ENCODE measurements around the gene FAM193B. TPM values are rescaled to one million over a fixed set of nuclear protein-coding genes. Genes with fewer than 3 reads are reported as not detected.

Gene FAM193B
- total and polyA plus RNA-seq, 9 of the 15 experiments (the other 6 are each of a cell fraction or from before 2014, with no cell fraction given), result 4.4 to 76.4 (median 37.3) TPM

GRCh38 chr5:177529247-177530203 lies 24.8 kb downstream of the FAM193B start (continued):
- TF ChIP-seq, protein P1, sequence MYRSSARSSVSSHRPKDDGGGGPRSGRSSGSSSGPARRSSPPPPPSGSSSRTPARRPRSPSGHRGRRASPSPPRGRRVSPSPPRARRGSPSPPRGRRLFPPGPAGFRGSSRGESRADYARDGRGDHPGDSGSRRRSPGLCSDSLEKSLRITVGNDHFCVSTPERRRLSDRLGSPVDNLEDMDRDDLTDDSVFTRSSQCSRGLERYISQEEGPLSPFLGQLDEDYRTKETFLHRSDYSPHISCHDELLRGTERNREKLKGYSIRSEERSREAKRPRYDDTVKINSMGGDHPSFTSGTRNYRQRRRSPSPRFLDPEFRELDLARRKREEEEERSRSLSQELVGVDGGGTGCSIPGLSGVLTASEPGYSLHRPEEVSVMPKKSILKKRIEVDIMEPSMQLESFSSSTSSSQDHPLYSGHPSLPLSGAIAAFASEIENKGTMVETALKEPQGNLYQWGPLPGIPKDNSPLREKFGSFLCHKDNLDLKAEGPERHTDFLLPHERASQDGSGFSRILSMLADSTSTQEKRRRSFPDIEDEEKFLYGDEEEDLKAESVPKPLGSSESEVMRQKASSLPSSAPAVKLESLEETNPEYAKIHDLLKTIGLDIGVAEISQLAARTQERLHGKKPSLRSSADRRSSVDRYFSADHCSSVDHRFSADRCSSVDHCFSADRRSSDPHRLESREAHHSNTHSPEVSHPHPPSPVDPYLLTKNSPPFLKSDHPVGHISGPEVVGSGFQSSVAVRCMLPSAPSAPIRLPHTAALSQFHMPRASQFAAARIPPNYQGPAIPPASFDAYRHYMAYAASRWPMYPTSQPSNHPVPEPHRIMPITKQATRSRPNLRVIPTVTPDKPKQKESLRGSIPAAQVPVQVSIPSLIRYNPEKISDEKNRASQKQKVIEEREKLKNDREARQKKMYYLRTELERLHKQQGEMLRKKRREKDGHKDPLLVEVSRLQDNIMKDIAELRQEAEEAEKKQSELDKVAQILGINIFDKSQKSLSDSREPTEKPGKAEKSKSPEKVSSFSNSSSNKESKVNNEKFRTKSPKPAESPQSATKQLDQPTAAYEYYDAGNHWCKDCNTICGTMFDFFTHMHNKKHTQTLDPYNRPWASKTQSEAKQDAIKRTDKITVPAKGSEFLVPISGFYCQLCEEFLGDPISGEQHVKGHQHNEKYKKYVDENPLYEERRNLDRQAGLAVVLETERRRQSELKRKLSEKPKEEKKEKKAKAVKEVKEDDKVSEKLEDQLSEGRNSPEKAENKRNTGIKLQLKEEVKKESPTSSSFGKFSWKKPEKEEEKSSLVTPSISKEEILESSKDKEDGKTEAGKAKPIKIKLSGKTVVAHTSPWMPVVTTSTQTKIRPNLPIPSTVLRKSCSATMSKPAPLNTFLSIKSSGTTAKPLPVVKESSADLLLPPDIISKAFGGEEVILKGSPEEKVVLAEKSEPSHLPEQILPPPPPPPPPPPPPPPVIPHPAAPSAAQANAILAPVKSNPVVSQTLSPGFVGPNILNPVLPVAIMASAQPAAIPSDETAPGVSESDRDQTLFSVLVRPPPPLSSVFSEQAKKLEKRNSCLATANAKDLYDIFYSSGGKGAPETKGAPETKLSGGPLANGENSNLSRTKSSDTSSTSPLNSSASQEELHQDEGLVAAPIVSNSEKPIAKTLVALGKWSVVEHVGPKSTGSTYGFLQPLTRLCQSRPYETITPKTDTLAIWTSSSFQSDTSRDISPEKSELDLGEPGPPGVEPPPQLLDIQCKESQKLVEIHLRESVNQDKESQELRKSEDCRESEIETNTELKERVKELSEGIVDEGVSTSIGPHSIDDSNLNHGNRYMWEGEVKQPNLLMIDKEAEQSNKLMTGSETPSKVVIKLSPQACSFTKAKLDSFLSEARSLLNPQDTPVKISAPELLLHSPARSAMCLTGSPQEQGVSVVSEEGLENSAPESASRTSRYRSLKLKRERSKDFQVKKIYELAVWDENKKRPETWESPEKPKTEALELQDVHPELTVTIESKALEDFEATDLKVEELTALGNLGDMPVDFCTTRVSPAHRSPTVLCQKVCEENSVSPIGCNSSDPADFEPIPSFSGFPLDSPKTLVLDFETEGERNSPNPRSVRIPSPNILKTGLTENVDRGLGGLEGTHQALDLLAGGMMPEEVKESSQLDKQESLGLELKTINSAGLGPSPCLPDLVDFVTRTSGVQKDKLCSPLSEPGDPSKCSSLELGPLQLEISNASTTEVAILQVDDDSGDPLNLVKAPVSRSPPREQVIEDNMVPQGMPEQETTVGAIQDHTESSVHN (IDR thresholded peaks at IDR 0.05; ENCODE audit: borderline replicate concordance in 1 of 2, low read depth in 1 of 2), result no peak
- no peak for TF ChIP-seq TAF9B (IDR thresholded peaks at IDR 0.05; ENCODE audit: partially characterized antibody)
- no peak for TF ChIP-seq POLR2G (IDR thresholded peaks at IDR 0.05; ENCODE audit: low read depth, low read length)
- TF ChIP-seq, protein P2, sequence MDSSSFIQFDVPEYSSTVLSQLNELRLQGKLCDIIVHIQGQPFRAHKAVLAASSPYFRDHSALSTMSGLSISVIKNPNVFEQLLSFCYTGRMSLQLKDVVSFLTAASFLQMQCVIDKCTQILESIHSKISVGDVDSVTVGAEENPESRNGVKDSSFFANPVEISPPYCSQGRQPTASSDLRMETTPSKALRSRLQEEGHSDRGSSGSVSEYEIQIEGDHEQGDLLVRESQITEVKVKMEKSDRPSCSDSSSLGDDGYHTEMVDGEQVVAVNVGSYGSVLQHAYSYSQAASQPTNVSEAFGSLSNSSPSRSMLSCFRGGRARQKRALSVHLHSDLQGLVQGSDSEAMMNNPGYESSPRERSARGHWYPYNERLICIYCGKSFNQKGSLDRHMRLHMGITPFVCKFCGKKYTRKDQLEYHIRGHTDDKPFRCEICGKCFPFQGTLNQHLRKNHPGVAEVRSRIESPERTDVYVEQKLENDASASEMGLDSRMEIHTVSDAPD (CRISPR knock-in tag; IDR thresholded peaks at IDR 0.05), result no peak
- TF ChIP-seq SP2 (IDR thresholded peaks at IDR 0.05; ENCODE audit: extremely low read depth, low read depth, low read length, poor library complexity, severe bottlenecking), result no peak
- no peak for TF ChIP-seq ZNF696 (CRISPR knock-in tag; conservative IDR thresholded peaks at IDR 0.05)
- no peak for TF ChIP-seq RFX5 (IDR thresholded peaks at IDR 0.05; ENCODE audit: low read depth, low read length)
- no peak for TF ChIP-seq CHAMP1 (IDR thresholded peaks at IDR 0.05)
- TF ChIP-seq TCFL5 (CRISPR knock-in tag; conservative IDR thresholded peaks at IDR 0.05), result no peak
- TF ChIP-seq, protein P3, sequence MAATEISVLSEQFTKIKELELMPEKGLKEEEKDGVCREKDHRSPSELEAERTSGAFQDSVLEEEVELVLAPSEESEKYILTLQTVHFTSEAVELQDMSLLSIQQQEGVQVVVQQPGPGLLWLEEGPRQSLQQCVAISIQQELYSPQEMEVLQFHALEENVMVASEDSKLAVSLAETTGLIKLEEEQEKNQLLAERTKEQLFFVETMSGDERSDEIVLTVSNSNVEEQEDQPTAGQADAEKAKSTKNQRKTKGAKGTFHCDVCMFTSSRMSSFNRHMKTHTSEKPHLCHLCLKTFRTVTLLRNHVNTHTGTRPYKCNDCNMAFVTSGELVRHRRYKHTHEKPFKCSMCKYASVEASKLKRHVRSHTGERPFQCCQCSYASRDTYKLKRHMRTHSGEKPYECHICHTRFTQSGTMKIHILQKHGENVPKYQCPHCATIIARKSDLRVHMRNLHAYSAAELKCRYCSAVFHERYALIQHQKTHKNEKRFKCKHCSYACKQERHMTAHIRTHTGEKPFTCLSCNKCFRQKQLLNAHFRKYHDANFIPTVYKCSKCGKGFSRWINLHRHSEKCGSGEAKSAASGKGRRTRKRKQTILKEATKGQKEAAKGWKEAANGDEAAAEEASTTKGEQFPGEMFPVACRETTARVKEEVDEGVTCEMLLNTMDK (IDR thresholded peaks at IDR 0.05; ENCODE audit: borderline replicate concordance, insufficient read depth, low read depth, low read length, poor library complexity, severe bottlenecking), result no peak

Measured in K562 (cell line).